Measurements from ENCODE around the gene ZNF831.

ZNF831 gene

GRCh38 chr20:59139998-59140397 lies 23.6 kb upstream of the ZNF831 start:
- Histone ChIP-seq H3K4me3 (ENCODE audit: low read length in 2 of 2) (no peak overlapping the region), H3K9ac (ENCODE audit: low read length in 2 of 2) (no peak overlapping the region), H3K4me1 (ENCODE audit: control insufficient read depth, insufficient read depth, low read length) (no peaks in the 10 kb centered on the region), H3K27me3 (ENCODE audit: control insufficient read depth in 1 of 2, insufficient read depth in 2 of 2, low read length in 2 of 2) (peaks cover 0 to 5% of the 10 kb centered on the region in 2 donors), H3K36me3 (ENCODE audit: control insufficient read depth in 2 of 2, insufficient read depth in 2 of 2, low read length in 2 of 2) (no peaks in the 10 kb centered on the region), H3K9me3 (ENCODE audit: control insufficient read depth in 2 of 2, low read length in 2 of 2) (peaks cover 0 to 6% of the 10 kb centered on the region in 2 donors), H3K27ac (ENCODE audit: low read length) (no peak overlapping the region)

- Histone ChIP-seq H3K4me3 (ENCODE audit: low read length in 2 of 2) (no peak overlapping the region), H3K27ac (ENCODE audit: low read length) (no peak overlapping the region), H3K9me3 (ENCODE audit: control insufficient read depth in 2 of 2, low read length in 2 of 2) (peaks cover 0 to 6% of the 10 kb centered on the region in 2 donors), H3K27me3 (ENCODE audit: control insufficient read depth in 1 of 2, insufficient read depth in 2 of 2, low read length in 2 of 2) (peaks cover 0 to 8% of the 10 kb centered on the region in 2 donors), H3K36me3 (ENCODE audit: control insufficient read depth in 2 of 2, insufficient read depth in 2 of 2, low read length in 2 of 2) (no peaks in the 10 kb centered on the region), H3K9ac (ENCODE audit: low read length in 2 of 2) (no peak overlapping the region), H3K4me1 (ENCODE audit: control insufficient read depth, insufficient read depth, low read length) (peaks cover 9% of the 10 kb centered on the region)
These were observed 21.6 kb upstream of the ZNF831 start for GRCh38 chr20:59141818-59142581.

DNA sequence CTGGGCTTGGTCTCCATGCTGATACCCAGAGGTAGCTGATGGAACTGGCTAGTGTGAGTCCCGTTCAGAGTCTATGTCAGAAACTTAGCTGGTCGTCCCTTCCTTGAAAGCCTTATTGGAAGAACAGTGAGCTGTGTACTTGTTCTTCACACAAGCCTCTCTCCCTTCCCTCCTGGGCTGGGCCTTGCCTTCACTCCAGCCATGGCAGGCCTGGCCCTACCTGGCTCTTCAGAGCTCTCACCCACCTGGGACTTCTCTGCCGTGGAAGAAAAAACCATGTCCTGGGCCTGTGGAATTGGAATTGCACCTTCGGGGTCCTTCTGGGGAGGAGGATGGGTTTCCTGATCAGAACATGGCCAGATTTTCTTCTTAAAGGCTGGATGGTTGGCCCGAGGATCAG lies 20.3 kb upstream of the ZNF831 start:
- H3K4me3 ChIP-seq (ENCODE audit: low read length in 2 of 2): no peak overlapping the region
- no peak overlapping the region for H3K9ac ChIP-seq (ENCODE audit: low read length in 2 of 2)

DNA sequence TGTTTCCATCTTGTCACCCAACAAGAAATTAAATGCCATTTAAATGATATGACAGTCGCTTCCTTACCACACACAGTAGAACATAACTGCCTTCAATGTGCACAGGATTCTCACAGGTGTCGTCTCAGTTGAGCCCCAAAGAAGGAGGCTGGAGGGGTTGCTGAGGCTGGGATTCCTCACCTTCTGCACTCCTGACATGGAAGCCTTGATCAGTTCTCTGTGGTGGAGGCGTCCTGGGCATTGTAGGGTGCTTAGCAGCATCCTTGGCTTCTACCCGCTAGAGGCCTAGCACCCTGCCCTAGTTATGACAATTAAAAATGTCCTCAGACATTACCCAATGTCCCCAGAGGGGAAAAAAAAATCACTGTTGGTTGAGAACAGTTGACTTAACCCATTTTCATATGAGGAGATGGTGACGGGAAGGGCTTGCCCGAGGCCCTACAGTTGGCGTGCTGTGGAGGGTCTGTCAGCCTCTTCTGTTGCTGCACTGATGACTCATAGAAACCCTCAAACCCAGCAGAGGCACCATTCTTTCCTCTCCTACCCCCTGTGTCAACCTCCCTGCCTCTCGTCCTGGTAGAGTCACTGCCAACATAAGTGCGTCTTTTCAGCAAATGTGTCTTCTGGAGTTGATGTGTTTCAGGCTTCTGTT lies 19.3 kb upstream of the ZNF831 start:
- Histone ChIP-seq H3K9ac (ENCODE audit: low read length in 2 of 2) (no peak overlapping the region), H3K36me3 (ENCODE audit: control insufficient read depth in 2 of 2, insufficient read depth in 2 of 2, low read length in 2 of 2) (no peaks in the 10 kb centered on the region), H3K4me1 (ENCODE audit: control insufficient read depth, insufficient read depth, low read length) (peaks cover 16% of the 10 kb centered on the region), H3K4me3 (ENCODE audit: low read length in 2 of 2) (no peak overlapping the region), H3K27me3 (ENCODE audit: control insufficient read depth in 1 of 2, insufficient read depth in 2 of 2, low read length in 2 of 2) (peaks cover 0 to 8% of the 10 kb centered on the region in 2 donors), H3K27ac (ENCODE audit: low read length) (no peak overlapping the region), H3K9me3 (ENCODE audit: control insufficient read depth in 2 of 2, low read length in 2 of 2) (peaks cover 0 to 6% of the 10 kb centered on the region in 2 donors)

More for the DNA sequence above, 20.3 kb upstream of the ZNF831 start:
- H3K27ac ChIP-seq (ENCODE audit: low read length): no peak overlapping the region
- H3K27me3 ChIP-seq (ENCODE audit: control insufficient read depth in 1 of 2, insufficient read depth in 2 of 2, low read length in 2 of 2): peaks cover 0 to 8% of the 10 kb centered on the region in 2 donors
- peaks cover 0 to 6% of the 10 kb centered on the region in 2 donors for H3K9me3 ChIP-seq (ENCODE audit: control insufficient read depth in 2 of 2, low read length in 2 of 2)
- H3K36me3 ChIP-seq (ENCODE audit: control insufficient read depth in 2 of 2, insufficient read depth in 2 of 2, low read length in 2 of 2): no peaks in the 10 kb centered on the region
- H3K4me1 ChIP-seq (ENCODE audit: control insufficient read depth, insufficient read depth, low read length): peaks cover 12% of the 10 kb centered on the region

DNA sequence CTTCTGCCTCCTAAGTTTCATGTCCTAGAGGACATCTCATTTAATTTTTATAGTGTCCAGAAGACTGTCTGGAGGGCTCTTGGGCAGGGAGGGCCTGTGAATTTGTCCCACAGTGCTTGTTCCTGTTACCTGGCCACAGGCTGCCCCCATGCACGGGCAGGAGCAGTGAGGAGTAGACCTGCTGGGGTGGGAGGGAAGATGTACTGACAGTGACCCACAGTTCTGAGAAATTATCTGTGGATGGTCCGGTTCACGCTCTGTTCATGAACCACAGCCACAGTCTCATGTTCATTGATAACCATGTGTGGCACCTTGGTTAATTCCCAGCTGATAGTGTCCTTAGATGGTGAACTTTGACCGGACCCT lies 18.8 kb upstream of the ZNF831 start:
- Histone ChIP-seq H3K9me3 (ENCODE audit: control insufficient read depth in 2 of 2, low read length in 2 of 2) (peaks cover 0 to 6% of the 10 kb centered on the region in 2 donors), H3K4me1 (ENCODE audit: control insufficient read depth, insufficient read depth, low read length) (peaks cover 18% of the 10 kb centered on the region), H3K27me3 (ENCODE audit: control insufficient read depth in 1 of 2, insufficient read depth in 2 of 2, low read length in 2 of 2) (peaks cover 0 to 8% of the 10 kb centered on the region in 2 donors), H3K4me3 (ENCODE audit: low read length in 2 of 2) (no peak overlapping the region), H3K27ac (ENCODE audit: low read length) (no peak overlapping the region), H3K36me3 (ENCODE audit: control insufficient read depth in 2 of 2, insufficient read depth in 2 of 2, low read length in 2 of 2) (no peaks in the 10 kb centered on the region), H3K9ac (ENCODE audit: low read length in 2 of 2) (no peak overlapping the region)

- no peak overlapping the region for H3K4me3 ChIP-seq (ENCODE audit: low read length in 2 of 2)
- no peak overlapping the region for H3K9ac ChIP-seq (ENCODE audit: low read length in 2 of 2)
- no peak overlapping the region for H3K27ac ChIP-seq (ENCODE audit: low read length)
- peaks cover 0 to 8% of the 10 kb centered on the region in 2 donors for H3K27me3 ChIP-seq (ENCODE audit: control insufficient read depth in 1 of 2, insufficient read depth in 2 of 2, low read length in 2 of 2)
- H3K36me3 ChIP-seq (ENCODE audit: control insufficient read depth in 2 of 2, insufficient read depth in 2 of 2, low read length in 2 of 2): no peaks in the 10 kb centered on the region
- peaks cover 0 to 4% of the 10 kb centered on the region in 2 donors for H3K9me3 ChIP-seq (ENCODE audit: control insufficient read depth in 2 of 2, low read length in 2 of 2)
- H3K4me1 ChIP-seq (ENCODE audit: control insufficient read depth, insufficient read depth, low read length): peaks cover 20% of the 10 kb centered on the region
These were observed 18.2 kb upstream of the ZNF831 start for GRCh38 chr20:59145247-59145923.

DNA sequence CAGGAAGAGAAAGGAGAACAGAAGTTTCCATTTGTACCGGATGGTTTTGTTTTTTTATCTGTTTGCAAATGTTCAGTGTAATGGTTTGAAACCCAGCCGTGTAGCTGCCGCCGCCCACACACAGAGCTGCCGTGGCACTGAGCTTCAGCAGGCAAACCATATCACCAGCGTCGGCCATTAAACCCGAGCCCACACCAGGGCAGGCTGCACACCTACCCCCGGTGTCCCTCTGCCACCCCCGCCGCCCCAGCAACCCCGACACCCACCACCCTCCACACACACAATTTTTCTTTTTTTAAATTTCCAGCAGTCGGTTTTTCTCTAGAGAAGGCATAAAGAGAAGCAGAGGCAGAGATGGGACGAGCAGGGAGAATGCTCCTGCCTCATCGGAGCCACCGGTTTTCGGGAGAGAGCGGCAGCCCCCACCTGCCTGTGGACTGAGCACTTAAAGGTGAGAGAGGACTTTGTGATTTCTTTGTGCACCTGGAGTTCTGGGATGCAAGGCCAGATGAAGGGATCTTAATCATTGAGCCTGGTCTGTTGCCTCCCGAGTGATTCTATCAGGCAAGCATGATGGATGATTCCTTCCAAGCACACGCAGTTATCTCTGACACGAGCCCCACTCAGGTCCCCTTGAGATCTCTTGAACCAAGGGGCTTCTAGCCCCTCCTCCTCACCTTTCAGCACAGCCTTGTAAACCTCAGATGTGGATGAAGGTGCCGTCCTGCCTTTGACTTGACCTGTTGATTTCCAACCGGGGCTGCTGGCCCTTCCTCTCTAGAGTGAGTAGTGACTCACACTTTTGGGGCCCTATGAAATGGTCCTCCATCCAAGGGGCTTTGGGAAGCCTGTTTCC lies 17.5 kb upstream of the ZNF831 start:
- Histone ChIP-seq H3K4me1 (ENCODE audit: control insufficient read depth, insufficient read depth, low read length) (peaks cover 20% of the 10 kb centered on the region), H3K9me3 (ENCODE audit: control insufficient read depth in 2 of 2, low read length in 2 of 2) (peaks cover 0 to 3% of the 10 kb centered on the region in 2 donors), H3K36me3 (ENCODE audit: control insufficient read depth in 2 of 2, insufficient read depth in 2 of 2, low read length in 2 of 2) (no peaks in the 10 kb centered on the region), H3K4me3 (ENCODE audit: low read length in 2 of 2) (peak overlapping the region in 1 of 2 donors; percentile 30), H3K27ac (ENCODE audit: low read length) (peak overlapping the region; percentile 12), H3K27me3 (ENCODE audit: control insufficient read depth in 1 of 2, insufficient read depth in 2 of 2, low read length in 2 of 2) (peaks cover 0 to 8% of the 10 kb centered on the region in 2 donors), H3K9ac (ENCODE audit: low read length in 2 of 2) (no peak overlapping the region)

DNA sequence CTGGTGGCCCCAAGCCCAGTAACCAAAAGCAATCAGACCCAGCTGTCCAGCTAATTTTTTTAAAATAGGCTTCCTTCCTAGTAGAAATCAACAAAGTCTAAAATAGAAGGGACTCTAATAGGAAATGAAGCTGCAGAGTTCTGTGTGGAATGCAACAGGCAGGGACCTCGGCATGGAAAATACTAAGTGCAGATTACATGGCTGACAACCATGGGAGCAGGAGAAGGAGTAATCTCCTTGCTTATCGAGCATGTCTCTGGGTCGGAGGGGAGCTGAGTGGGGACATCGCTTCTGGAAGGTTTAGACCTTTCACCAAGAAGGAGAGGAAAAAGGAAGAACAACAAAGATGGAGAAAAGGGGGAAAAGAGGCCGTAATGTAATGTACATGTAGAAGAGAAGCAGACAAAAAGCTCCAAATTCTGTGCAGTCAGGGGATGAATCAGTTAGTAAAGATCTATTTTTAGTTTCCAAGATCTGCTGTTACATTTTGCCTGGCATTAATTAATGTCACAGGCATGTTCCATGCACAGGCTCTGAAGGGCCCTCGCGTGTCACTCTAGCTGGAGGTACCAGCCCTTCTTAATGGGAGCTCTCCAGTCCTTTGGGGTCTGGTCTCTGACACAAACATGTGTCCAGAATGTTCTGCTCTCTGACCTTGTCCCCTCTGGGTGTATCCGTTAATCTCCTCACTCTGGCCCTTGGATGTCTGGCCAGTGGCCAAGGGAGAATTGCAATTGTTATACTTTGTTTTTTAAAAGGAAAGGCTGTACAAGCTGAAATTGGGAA lies 16.6 kb upstream of the ZNF831 start:
- Histone ChIP-seq H3K27me3 (ENCODE audit: control insufficient read depth in 1 of 2, insufficient read depth in 2 of 2, low read length in 2 of 2) (peaks cover 0 to 8% of the 10 kb centered on the region in 2 donors), H3K4me1 (ENCODE audit: control insufficient read depth, insufficient read depth, low read length) (peaks cover 20% of the 10 kb centered on the region), H3K36me3 (ENCODE audit: control insufficient read depth in 2 of 2, insufficient read depth in 2 of 2, low read length in 2 of 2) (no peaks in the 10 kb centered on the region), H3K27ac (ENCODE audit: low read length) (peak overlapping the region; percentile 12), H3K9ac (ENCODE audit: low read length in 2 of 2) (no peak overlapping the region), H3K9me3 (ENCODE audit: control insufficient read depth in 2 of 2, low read length in 2 of 2) (peaks cover 0 to under 1% of the 10 kb centered on the region in 2 donors), H3K4me3 (ENCODE audit: low read length in 2 of 2) (peak overlapping the region; percentile 20 to 30)

DNA sequence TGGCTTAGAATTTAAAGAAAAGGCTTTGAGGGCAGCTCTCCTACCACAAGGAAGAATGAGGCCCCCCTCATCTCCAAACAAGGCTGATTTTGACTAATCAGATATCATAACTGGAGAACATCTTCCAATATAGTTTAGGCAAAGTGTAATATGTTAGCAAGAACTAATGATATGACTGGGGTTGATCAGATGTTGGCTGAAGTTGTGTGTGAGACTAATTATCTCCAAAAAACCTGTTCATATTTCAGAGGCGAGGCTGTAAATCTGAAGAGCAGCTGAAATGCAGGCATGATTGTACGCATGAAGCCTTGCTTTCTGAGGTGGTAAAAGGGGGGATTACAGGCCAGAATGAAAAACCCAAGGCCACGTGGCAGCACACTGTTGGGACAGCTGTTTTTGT lies 16.0 kb upstream of the ZNF831 start:
- peaks cover 0 to 8% of the 10 kb centered on the region in 2 donors for H3K27me3 ChIP-seq (ENCODE audit: control insufficient read depth in 1 of 2, insufficient read depth in 2 of 2, low read length in 2 of 2)
- H3K36me3 ChIP-seq (ENCODE audit: control insufficient read depth in 2 of 2, insufficient read depth in 2 of 2, low read length in 2 of 2): no peaks in the 10 kb centered on the region
- peaks cover 20% of the 10 kb centered on the region for H3K4me1 ChIP-seq (ENCODE audit: control insufficient read depth, insufficient read depth, low read length)
- no peak overlapping the region for H3K9ac ChIP-seq (ENCODE audit: low read length in 2 of 2)
- H3K9me3 ChIP-seq (ENCODE audit: control insufficient read depth in 2 of 2, low read length in 2 of 2): no peaks in the 10 kb centered on the region
- H3K4me3 ChIP-seq (ENCODE audit: low read length in 2 of 2): no peak overlapping the region
- no peak overlapping the region for H3K27ac ChIP-seq (ENCODE audit: low read length)
